Measurements from ENCODE around the gene CCDC146.

CCDC146 gene

DNA sequence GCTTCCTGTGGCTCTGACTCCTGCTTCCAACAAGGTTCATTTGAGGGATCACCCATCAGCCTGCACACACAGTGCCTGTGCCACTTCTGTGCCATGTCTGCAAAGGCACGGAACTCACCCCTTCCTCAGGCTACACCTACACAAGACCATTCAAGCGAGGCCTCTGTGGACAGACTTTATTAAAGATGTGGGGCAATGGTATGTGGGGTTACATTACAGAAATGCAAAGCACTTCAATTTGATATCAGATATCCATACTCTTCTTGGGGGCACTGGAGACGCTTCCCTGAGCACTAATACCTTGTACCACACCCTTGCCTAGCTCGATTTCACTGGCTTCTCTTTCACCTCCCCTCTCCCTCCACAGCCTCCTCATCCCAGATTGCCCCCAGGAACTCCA is 161.6 kb downstream of the CCDC146 start:
- DNase-seq (ENCODE audit: low read depth): no peak

DNA sequence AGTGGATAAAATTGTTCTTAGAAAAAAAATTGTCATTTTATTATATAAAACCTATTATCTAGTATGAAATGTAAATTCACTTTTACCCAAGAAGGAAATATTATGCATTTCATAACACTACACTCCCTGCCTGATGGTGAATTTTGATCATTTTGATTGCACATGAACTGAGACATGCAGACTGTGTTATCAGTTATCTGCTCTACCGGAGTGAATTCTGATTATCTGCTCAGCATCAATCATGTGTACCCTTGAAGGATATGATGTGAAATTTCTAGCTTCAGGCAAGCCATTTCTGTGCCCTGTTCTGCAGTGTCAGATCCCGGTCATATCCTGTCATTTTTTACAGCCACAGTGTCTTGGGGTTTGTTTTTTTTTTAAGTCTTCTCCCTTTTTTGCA is 162.2 kb downstream of the CCDC146 start:
- DNase-seq (ENCODE audit: low read depth): no peak

DNA sequence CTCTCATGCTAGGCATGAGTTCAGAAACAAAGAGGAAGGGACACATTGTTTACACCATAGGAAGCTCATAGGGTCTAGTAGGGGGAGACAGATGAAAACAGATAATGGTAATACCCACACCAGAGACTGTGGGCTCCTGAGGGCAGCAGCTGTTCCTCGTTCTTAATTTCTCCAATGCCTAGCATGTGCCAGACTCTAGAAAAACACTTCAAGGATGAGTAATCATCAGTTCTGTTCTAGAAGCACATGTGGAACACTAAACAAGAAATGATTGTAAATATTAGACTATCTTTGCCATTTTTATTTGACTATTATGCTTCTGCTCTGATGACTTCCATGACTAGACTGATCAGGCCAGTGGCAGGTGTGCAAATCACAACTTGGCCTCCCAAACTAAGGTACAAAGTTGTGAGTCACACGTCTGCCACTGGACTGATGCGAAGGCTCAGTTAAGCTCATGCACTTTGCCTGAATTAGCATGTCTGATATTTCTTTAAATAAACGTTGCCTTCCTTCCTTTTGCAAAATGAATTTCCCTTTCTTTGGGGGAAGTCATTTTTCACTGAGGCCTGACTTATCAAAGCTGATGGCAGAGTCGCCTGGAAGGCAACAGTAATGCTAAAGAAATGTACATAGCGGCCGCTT is 166.4 kb downstream of the CCDC146 start:
- no peak for DNase-seq (ENCODE audit: low read depth)

DNA sequence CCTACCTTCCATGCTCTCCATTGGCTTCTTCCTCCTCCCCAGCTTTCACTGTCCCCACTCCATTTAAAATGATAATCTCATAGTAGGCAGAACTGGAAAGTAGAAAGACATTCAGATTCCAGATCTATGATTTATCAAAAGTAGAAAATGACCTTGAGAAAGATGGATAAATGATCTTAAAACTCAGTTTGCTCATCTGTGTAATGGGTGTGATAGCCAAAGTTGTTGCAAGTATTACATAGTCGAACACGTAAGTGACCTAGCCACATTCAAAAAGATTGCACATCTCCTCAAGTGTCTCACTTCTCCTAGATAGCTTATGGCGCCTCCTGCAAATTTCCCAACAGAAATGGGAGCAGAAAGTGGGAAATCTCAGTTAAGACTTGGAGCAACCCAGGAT is 167.0 kb downstream of the CCDC146 start:
- DNase-seq (ENCODE audit: low read depth): no peak

DNA sequence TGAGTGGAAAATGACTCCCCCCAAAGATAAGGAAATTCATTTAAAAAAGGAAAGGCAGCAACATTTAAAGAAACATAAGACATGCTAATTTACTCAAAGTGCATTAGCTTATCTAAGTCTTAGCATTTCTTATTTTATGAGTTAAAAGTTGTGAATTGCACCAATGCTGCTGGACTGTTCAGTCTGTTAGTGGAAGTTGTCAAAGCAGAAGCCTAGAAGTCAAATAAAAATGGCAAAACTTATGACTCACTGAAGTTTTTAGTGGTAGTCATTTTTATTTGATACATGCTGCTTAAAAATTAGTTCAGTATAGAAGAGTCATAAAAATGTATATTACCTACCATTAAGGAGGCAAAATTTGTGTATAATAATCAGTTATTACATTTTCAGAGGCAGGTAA is 168.0 kb downstream of the CCDC146 start:
- no peak for DNase-seq (ENCODE audit: low read depth)

DNA sequence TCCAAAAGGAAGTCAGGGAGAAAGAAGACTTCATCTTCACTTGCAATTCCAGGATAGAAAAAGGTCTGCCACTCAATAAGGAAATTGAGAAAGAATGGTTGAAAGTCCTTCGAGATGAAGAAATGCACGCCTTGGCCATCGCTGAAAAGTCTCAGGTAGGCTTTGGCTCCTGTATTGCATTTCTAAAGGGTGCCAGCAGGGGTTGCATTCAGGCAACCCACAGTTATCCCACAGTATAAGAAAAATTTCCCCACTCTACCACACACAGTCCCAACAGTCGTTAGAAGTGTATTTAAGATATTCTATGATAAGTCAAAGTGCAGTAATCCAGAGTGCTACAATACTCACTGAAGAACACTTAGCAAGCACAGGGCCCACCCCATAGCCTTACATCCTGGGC is 170.6 kb downstream of the CCDC146 start:
- DNase-seq (ENCODE audit: low read depth): no peak

DNA sequence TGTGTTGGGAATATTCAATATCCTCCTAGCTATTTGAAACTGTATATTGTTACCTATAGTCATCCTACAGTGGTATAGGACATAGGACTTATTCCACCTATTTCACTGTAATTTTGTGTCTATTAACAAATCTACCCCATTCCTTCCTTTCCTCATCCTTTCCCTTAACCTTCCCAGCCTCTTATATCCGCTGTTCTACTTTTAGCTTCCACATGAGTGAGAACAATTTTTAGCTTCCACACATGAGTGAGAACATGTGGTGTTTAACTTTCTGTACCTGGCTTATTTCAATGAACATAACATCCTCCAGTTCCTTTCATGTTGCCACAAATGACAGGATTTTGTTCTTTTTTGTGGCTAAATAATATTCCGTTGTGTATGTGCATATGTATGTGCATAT is 173.1 kb downstream of the CCDC146 start:
- no peak for DNase-seq (ENCODE audit: low read depth)

DNA sequence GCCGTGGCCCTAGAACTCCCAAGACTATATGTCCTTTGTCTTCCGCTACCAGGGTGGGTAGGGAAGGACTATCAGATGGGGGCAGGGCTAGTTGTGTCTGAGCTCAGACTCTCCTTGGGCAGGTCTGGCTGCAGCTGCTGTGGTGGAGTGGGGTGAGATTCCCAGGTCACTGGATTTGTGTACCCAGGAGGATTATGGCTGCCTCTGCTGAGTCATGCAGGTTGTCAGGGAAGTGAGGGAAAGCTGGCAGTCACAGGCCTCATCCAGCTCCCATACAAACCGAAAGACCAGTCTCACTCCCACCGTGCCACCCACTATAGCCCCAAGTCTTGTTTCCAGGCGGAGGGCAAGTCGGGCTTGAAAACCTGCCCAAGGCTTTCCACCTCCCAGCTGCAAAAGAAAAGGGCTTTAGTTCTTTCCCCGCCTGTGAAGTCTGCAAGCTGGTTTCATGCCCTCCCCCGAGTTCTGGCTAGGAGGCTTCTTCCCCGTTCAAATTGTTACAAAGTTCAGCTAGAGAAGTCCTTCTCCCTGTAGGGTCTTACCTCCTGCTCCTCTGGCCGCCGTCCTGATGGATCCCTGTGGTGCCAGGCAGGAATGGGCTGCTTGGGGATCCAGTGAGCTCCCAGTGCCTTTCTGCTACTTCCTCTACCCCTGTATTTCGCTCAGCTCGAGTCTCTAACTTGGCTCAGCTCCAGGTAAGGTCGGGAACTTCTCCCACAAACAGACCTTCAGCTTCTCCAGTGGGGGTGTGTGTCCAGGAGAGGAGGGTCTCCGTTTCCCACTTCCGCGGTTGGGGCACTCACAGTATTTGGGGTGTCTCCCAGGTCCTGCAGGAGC is 184.0 kb downstream of the CCDC146 start:
- DNase-seq (ENCODE audit: low read depth): no peak

DNA sequence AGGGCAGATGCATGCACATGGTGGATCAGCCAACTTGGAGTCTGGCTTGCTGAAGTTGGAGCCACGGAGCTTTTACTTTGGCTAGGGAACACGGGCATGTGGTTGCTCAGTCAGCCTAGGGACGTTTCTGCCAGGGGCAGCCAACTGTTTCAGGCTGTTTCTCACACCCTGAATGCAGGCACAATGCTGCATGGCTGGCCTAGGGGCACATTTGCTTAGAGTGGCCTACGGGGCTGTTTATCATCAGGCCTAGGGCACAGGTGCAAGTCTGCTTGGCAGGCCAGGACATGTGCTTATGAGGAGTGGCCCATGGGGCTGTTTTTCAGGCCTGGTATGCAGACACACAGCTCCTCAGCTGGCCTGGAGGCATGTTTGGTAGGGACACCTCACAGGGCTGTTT is 186.4 kb downstream of the CCDC146 start:
- DNase-seq (ENCODE audit: low read depth): no peak

DNA sequence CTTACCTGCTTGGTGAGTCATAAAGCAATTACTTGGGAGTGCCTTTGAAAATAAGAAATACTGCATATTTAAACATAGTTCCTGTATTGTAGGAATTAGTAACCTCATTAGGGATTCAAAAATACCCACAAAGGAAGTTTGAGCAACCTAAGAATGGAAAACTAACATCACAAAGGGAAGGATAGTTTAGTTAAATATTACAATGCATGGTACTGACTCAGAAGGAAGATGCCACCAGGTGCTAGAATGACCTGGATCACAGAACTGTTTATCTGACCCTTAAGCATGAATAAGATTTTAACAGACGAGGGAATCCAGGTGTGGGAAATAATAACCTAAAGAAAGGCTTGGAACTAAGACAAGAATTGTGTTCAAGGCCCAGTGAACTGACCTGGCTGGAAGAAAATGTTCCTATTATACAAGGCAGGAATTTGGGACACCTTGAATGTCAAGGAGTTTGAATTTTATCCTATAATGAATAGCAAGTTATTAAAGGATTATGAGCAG is 187.4 kb downstream of the CCDC146 start:
- no peak for DNase-seq (ENCODE audit: low read depth)

DNA sequence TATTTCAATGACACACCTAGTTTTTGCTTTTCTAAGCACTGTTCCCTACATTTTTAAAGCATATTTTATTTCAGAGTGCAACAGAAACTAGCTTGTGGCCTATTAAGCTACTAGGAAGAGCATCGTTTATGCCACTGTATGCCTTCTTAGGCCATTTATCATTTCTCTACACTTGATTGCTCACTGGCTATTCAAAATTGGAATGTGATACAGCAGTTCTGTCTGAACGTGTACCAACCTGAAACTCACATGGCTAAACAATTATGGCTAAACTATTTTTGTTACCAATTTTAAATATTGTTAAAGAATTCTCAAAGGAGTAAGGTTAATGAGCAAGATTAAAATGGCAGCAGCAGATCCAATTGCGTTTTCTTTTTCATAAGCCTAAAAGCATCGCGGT is 188.6 kb downstream of the CCDC146 start:
- DNase-seq (ENCODE audit: low read depth): no peak

DNA sequence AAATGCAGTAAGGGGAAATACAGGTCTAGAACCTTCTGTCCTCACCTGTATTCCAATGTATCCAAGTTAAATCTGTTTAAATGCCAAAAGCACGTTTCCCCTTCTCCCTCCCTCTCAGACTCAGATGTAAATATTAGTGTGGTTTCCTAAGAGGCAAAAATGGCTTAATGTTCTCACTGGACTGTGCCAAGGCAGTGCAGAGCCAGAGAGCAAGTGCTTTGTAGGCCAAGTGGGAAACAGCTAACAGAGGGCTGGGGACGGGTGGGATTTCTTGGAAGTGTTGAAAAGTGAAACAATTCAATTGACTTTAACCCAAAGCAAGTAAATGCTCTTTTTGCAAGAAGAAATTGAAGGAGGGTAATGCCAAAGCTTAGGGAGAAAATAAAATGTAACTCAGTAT is 190.7 kb downstream of the CCDC146 start:
- no peak for DNase-seq (ENCODE audit: low read depth)

DNA sequence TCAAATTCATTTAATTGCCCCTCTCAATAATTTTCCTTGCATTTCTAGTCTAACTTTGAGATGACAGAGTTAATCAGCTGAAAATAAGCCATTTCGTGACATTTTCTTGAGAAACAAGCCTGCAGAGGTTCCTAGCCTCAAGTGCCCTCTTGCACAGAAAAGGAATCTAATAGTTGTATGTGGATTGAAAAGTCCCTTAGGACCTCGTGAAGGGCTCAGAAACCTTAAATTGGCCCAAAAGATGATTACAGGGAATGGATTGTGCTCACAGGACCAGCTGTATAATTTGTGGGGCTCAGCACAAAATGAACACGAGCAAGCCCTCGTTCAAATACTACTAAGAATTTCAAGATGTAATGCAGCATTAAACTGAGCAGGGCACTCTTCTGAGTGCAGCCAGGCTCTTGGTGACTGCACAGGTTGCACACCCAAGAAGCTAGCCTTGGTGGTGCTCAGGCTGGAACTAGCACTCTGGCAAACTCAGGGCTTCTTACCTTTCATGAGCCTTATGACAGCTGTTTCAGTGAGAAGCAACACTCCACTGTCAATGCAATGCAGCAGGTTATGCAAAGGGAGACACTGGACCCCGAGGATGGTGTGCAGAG is 191.6 kb downstream of the CCDC146 start:
- no peak for DNase-seq (ENCODE audit: low read depth)

DNA sequence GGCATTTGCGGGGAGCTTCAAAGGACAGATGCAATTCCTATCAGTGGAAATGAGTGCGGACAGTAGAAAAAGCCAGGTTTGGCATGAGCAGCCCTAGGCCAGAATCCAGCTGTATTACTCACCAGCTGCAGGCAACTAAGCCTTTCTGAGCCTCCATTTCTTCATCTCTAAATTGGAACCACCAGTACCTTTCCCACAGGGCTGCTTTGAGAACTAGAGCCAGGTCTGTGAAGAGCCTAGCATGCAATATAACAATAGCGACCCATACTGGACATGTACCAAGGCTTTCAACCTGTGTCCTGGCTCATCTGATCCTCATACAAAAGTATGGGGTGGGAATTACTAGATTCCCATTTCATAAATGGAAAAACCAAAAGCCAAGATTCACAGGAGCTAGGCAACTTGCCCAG is 192.8 kb downstream of the CCDC146 start:
- no peak for DNase-seq (ENCODE audit: low read depth)

DNA sequence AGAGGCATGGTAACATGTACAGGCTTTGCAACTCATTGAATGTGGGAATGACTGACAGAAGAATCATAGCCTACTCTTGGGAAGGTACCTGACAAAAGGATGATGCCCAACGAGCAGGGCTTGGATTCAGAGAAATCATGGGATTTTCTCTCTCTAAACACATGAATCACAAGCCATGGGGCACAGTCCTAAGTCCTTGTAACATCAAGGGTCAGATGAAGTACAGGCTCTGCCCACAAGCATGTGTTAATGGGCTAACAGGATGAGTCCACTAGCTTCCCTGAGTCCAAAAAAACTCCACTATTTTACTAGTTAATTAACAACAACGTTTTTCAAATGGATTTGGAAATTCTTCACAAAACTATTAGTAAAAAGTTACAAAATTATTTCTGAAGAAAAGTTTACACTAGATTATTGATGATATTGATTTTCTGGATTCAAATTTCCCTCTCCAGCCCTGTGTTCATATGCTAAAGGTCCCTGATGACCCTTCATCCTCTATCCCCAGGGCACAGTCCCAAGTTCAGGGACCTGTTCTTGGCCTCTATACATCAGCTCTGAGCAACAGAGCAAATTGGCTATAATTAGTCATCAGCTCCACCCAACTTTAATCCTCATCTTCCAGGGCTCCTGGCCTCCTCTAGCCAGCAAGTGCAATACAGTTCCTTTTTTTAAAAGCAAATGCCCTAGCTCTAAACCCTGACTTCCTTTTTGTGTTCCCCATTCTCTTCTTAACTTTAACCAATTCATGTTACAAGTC is 194.0 kb downstream of the CCDC146 start:
- DNase-seq (ENCODE audit: low read depth): no peak

DNA sequence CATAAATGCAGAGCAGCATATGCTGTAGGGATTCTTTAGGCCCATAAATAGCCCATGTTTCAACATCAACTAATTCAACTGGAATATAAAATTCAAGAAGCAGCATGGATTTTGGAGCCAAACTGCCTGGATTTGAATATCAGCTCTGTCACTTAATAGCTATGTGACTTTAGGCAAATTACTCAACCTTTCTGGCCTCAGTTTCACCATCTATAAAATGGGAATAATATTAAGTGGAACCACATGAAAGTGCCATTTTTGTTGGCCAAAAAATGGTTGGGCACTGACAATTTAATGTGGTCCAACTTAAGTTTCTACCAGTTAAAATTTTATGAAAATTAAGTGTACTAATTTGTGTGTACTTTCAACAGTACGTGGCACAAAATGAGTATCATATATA is 195.6 kb downstream of the CCDC146 start:
- no peak for DNase-seq (ENCODE audit: low read depth)

DNA sequence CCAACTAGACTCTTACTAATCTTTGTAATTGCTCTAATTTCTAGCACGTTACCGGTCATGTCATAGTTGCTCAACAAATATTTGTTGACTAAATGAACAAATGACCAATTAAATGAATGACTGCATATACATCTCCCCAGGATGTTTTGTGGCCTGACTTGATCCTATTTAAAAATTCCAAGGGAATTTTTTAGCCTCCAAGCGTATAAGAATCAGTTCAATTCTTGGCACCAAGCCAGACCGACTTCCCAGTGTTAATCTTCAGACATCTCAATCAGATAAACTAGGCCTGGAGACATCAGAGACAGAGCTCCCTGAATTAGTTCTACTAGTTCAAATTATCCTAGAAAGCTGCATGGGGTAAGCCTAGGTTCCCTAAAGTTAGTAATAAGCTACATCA is 197.7 kb downstream of the CCDC146 start:
- no peak for DNase-seq (ENCODE audit: low read depth)

DNA sequence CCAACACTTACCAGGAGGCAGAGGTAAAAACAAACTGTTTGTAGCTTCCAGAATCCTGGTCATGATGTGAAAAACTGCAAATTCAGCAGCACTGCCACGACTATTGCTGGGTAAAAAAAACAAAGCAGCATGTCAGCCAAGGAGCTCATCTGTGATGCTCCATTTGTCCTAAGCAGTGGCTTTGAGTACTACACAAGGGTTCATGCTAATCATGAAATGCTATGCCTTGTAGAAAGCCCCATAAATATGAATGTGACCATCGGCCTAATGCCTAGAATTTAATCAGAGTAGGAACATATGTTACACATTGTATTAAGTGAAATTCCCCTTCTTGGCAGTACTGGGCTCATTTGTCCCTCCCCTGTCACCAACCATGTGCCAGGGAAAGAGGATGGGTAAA is 198.3 kb downstream of the CCDC146 start:
- no peak for DNase-seq (ENCODE audit: low read depth)

DNA sequence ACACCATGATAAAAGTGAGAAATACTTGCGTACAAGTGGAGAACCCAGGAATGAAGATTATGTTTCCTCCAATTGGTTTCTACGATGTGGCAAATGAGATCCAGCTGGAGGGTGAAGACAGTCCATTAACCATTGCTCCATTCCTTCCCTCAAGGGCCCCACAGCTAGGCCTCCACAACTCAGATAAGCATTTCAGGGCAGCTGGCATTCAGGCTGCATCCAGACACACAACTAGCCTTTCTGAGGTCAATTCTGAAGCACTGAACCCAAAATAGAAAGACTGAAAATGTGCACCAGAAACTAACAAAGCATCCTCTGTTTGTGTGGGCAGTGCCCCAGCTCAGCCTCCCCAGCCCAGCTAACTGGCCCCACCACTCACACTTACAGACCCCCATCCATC is 198.9 kb downstream of the CCDC146 start:
- no peak for DNase-seq (ENCODE audit: low read depth)

DNA sequence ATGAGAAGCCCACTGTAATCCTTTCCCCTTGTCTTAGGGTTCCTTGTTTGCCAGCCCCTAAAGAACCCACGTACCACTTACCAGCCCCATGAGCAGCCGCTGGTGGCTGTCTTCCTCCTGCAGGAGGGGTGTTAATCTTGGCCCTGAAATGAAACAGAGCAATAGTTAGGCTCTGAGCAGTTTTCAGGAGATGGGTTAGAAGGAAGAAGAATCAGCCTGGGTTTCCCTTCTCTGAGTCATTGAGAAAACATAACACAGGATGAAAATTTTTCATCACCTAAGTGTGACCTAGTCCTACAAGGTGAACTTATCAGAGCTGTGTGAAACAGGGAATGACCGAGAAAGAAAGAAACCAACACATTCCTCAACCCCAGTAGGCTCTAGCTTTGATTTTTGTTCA is 203.7 kb downstream of the CCDC146 start:
- no peak for DNase-seq (ENCODE audit: low read depth)

DNA sequence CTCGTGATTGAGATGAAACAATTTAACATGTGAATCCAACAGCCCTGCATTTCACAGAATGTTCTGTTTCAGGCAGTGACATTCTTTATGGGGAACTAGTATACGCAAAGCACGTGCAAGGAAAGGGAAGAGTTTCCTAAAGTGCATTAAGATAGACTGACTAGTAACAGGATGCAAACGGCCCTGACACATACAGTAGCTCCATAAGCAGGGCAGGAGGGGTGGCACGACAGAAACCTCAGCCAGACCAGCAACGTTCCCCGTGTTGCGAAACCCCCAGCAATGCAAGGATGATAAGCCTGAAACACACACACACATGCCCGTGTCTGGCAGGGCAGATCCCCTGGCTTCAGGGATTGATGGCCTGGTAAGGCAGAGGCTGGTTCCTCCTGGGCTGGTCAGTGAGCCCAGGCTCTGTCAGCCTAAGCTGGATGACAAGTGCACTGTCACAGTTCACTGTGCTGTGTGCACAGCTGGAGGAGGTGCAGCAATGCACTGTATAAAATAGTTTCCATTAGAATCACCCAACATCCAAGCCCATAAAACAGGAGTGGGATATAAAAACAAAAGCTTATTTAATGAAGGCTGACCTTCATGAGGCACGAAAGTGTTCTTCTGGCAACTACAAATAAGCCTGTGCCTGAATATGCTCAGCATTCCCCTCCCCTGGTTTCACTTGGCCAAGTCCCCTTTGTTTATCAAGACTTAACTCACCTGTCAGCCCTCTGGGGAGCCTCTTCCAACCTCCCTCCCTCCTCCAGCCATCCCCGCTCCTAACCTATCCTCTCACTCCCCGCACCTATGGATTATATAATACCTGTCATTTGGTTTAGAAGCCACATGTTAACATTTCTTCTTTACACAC is 204.9 kb downstream of the CCDC146 start:
- no peak for DNase-seq (ENCODE audit: low read depth)

Data from stromal cell of bone marrow (primary cell).